ENCODE results near the gene P2RY8.

DNA sequence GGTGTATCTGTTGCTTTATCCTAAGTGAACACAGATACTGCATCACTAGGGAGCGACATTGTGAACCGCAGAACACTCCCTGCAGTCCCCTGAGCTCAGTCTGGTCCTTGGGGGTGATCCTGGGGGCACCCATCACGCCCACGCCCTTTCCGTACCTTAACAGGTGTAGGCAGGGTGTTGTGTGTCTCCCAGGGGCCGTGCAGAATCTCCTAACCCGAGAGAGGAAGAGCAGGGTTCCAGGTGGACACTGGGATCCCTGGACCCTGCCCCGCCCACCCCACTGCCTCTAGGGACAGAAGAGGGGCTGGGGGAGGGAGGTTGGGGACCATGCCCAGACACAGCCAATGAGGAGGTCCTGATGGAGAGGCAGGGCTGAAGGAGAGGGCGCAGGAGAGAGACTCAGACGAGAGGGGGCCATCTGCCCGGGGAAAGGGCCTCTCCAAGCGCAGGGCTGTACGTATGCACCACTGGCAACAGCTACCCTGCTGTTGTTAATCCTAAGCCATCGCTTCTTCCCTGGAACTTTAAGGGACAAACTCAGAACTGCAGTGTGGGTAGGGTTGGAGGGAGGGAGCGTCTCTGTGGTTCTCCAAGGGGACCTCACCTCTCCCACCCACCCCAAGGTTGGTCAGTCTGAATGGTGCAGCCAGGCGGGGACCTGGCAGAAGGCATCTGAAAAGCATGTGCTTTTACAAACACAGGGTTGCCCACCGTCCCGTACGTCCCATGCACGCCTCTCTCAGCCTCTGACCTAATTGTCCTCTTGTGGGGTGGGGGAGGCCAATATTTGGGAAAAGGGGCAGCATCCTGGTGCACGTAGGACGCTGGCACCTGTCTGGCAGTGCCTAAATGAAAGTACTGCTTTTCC, 2.5 kb downstream of the P2RY8 start:
- no peak for TF ChIP-seq POLR2AphosphoS5 (IDR thresholded peaks at IDR 0.05; ENCODE audit: low read depth, low read length)
- no peak for TF ChIP-seq TAF1 (IDR thresholded peaks at IDR 0.05; ENCODE audit: borderline replicate concordance, insufficient read depth, low read length)
- TF ChIP-seq, protein P1, sequence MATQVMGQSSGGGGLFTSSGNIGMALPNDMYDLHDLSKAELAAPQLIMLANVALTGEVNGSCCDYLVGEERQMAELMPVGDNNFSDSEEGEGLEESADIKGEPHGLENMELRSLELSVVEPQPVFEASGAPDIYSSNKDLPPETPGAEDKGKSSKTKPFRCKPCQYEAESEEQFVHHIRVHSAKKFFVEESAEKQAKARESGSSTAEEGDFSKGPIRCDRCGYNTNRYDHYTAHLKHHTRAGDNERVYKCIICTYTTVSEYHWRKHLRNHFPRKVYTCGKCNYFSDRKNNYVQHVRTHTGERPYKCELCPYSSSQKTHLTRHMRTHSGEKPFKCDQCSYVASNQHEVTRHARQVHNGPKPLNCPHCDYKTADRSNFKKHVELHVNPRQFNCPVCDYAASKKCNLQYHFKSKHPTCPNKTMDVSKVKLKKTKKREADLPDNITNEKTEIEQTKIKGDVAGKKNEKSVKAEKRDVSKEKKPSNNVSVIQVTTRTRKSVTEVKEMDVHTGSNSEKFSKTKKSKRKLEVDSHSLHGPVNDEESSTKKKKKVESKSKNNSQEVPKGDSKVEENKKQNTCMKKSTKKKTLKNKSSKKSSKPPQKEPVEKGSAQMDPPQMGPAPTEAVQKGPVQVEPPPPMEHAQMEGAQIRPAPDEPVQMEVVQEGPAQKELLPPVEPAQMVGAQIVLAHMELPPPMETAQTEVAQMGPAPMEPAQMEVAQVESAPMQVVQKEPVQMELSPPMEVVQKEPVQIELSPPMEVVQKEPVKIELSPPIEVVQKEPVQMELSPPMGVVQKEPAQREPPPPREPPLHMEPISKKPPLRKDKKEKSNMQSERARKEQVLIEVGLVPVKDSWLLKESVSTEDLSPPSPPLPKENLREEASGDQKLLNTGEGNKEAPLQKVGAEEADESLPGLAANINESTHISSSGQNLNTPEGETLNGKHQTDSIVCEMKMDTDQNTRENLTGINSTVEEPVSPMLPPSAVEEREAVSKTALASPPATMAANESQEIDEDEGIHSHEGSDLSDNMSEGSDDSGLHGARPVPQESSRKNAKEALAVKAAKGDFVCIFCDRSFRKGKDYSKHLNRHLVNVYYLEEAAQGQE (IDR thresholded peaks at IDR 0.05; ENCODE audit: insufficient read depth in 1 of 2, low read depth in 2 of 2, low read length in 2 of 2) = no peak
- TF ChIP-seq SIN3A (IDR thresholded peaks at IDR 0.05; ENCODE audit: borderline replicate concordance, insufficient read depth, low read length) = no peak
